A549 treated with ZK216348 at 1 μM for 4 hours (cell line): ENCODE data around the gene EMSY. TPM values are rescaled to one million over a fixed set of nuclear protein-coding genes. Genes with fewer than 3 reads are reported as not detected.

Experiments
- total RNA-seq: library from RNA; stranded (reverse); fragments of 200-300 nt; extraction: Qiagen RNA extraction; gene quantifications from 5 replicates; pipeline ENCODE4 v1.2.3, GENCODE V29; 2022; ENCODE audit warnings: low read depth

EMSY gene, protein sequence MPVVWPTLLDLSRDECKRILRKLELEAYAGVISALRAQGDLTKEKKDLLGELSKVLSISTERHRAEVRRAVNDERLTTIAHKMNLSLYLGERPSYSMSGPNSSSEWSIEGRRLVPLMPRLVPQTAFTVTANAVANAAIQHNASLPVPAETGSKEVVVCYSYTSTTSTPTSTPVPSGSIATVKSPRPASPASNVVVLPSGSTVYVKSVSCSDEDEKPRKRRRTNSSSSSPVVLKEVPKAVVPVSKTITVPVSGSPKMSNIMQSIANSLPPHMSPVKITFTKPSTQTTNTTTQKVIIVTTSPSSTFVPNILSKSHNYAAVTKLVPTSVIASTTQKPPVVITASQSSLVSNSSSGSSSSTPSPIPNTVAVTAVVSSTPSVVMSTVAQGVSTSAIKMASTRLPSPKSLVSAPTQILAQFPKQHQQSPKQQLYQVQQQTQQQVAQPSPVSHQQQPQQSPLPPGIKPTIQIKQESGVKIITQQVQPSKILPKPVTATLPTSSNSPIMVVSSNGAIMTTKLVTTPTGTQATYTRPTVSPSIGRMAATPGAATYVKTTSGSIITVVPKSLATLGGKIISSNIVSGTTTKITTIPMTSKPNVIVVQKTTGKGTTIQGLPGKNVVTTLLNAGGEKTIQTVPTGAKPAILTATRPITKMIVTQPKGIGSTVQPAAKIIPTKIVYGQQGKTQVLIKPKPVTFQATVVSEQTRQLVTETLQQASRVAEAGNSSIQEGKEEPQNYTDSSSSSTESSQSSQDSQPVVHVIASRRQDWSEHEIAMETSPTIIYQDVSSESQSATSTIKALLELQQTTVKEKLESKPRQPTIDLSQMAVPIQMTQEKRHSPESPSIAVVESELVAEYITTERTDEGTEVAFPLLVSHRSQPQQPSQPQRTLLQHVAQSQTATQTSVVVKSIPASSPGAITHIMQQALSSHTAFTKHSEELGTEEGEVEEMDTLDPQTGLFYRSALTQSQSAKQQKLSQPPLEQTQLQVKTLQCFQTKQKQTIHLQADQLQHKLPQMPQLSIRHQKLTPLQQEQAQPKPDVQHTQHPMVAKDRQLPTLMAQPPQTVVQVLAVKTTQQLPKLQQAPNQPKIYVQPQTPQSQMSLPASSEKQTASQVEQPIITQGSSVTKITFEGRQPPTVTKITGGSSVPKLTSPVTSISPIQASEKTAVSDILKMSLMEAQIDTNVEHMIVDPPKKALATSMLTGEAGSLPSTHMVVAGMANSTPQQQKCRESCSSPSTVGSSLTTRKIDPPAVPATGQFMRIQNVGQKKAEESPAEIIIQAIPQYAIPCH (N-terminal part only)
- total RNA-seq, result 9.9 to 15.4 TPM (median 14.0 TPM) in 5 replicates

GRCh38 chr11:76444384-76445120 is at the start of gene EMSY:
EMSY (plus strand) TSS chr11:76445018; CDS start chr11:76446939, 1,921 bp downstream.

Other genes starting within 250 kb of the EMSY start
- 0.75 to 2.1 TPM (median 1.5 TPM) in 5 replicates for gene WNT11, start 238.5 kb upstream of the EMSY start, total RNA-seq
- gene THAP12, start 63.9 kb upstream of the EMSY start, total RNA-seq, result 32.1 to 55.9 TPM (median 46.7 TPM) in 5 replicates
- gene GVQW3, start 63.7 kb upstream of the EMSY start, total RNA-seq, result 0.28 to 1.5 TPM (median 1.1 TPM) in 5 replicates
- 0.08 to 0.30 TPM (median 0.18 TPM) in 5 replicates for gene LRRC32, start 225.7 kb downstream of the EMSY start, total RNA-seq